Hematopoietic multipotent progenitor cell treated with erythropoietin and hydrocortisone succinate and interleukin-3 and kit ligand, for 8 days (in vitro differentiated cells): ENCODE data around the gene ACADM.
A peak's percentile ranks its signal among the peaks of the same experiment; 100 is the strongest.
"Not testable (repeated sequence)": the region's sequence is repeated elsewhere in the genome, so short reads cannot be mapped to it uniquely, and the experiment has no call there.

Experiments used
- DNase-seq: peaks from one replicate; pipeline ENCODE4 v3.0.0-alpha.2; 2015

ACADM gene

DNA sequence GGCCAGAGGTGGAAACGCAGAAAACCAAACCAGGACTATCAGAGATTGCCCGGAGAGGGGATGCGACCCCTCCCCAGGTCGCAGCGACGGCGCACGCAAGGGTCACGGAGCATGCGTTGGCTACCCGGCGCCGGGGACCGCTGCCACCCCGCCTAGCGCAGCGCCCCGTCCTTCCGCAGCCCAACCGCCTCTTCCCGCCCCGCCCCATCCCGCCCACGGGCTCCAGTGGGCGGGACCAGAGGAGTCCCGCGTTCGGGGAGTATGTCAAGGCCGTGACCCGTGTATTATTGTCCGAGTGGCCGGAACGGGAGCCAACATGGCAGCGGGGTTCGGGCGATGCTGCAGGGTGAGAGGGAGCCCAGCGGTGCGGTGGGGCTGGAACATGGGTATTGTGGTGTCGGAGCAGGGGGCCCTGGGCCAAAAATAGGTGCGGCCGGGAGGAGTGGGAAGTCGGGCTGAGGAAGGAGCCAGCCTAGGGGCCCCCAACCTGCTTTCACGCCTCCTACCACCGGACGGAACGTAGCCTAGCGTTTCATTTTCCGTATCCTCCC lies at the start of gene ACADM:
TSS of gene ACADM (plus strand) at position 238 of the 551 bp plus-strand sequence. CDS start at position 317, 79 bp downstream.
- DNase-seq, result peak; percentile 91

DNA sequence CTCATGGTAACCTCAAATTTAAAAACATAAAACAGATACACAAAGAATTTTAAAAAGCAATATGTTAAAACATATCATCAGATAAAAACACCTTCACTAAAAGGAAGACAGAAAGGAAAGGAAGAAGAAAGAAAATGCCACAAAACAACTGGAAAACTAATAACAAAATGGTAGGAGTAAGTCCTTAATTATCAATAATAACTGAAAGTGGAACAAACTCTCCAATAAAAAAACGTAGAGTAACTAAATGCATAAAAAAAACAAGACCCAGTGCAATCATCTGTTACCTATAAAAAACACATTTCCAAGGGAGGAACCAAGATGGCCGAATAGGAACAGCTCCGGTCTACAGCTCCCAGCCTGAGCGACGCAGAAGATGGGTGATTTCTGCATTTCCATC lies 47.1 kb upstream of the ACADM start:
- DNase-seq, result no peak

GRCh38 chr1:75677964-75678363 lies 46.5 kb upstream of the ACADM start:
- DNase-seq, result not testable (repeated sequence)

DNA sequence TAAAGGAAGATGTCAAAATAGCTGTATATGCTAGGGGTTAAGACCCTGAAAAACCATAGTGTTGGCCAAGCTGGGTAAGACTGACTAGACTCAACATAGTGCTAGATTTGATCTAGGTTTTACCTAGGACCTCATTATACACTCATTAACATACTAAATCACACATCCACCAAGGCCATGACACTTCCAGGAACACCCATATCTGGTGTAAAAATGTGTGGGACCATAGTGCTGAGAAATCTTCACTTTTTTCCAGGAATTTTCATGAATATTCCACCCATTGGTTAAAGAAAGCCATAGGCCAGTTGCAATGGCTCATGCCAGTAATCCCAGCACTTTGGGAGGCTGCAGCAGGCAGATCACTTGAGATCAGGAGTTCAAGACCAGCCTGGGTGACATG lies 34.0 kb upstream of the ACADM start:
- DNase-seq, result no peak

DNA sequence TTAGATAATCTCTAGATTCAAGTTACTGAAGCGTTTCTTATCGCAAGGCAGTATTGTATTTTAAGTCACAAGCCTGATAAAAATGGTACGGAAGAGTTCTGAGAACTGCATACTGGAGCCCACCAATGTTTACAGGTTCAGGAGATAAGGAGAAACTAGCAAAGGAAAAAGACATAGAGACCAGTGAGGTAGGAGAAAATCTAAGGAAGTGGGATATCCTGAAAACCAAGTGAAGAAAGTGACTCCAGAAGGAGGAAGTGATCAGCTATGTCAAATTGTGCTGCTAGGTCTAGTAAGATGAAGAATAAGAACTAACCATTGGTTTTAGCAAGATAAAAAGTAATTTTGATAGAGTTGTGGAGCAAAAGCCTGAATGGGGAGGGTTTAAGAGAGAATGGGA lies 31.0 kb upstream of the ACADM start:
- no peak for DNase-seq

- no peak for DNase-seq
Observed at GRCh38 chr1:75696000-75696399, 28.5 kb upstream of the ACADM start.

DNA sequence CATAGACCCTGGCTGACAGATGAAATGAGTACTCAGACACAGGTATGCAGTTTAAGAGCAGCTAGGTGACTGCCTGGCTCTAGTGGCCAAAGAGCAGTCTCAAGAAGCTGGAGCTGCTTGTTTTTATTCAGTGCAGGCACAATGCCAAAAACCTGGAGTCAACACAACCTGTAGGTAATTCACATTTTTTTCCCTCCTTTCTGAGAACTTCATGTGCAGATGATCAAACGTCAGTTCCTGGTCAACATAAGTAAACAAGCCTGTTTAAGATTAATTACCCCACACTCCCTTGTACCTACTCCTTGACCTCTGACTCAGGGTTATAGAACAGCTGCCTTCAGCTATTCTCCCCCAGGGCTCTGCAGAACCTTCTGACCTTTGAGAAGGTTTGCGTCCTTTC lies 17.3 kb upstream of the ACADM start:
- no peak for DNase-seq

- no peak for DNase-seq
Observed at GRCh38 chr1:75708910-75709309, 15.6 kb upstream of the ACADM start.

GRCh38 chr1:75710832-75711231 lies 13.7 kb upstream of the ACADM start:
- DNase-seq, result no peak

DNA sequence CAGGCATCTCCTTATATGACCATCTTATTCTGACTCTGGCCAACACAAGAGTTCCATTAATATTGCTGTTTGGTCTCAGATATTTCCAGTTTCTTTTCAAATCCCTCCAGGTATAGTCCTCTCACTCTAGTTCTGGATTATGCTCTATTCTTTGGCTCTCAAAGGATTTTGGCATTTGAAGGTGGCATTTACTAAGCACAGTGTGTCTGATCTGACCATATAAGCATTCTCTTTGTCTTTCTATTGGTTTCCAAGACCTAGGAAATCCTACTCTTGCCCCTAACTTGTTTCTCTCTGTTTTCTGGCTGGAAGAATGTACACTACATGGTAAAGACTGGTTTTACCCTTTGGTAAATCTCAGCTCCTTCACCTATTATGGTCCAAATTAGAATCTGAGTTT lies 12.7 kb upstream of the ACADM start:
- DNase-seq, result no peak

DNA sequence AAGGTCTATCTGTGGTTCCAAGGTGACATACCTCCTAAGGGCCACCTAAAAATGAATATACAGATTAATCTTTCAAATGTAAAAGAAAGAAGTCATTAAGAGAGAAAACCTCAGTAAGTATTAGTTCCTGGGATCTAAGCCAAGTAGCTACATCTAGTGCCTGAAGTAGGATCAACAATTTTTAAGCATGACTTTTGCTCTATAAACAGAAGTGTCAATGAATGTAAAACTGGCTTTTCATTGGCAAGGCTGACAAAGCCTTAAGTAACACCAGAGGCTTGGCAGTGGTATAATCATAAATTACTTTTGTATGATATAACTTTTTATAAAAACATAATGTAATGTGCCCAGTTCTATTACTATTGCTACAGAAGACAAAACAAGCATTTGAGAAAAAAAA lies 12.2 kb upstream of the ACADM start:
- no peak for DNase-seq

DNA sequence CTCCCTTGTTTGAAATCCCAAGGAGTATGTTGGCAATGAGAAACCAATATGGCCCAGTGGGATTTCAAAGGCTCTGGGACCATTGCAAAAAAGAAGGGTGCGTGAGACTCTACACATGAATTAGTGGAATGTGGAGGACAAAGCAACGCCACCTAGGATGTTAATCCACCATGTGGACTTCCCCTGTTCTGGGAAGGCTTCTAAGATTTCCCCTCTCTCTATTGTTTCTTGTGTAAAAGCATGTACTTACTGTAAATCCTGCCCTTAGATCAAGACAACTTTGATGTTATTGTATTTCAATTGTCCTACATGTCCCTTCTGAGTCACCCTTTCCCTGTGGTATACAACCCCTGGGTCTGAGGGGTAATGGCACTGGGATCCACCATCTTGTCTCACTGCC lies 4.7 kb upstream of the ACADM start:
- no peak for DNase-seq

DNA sequence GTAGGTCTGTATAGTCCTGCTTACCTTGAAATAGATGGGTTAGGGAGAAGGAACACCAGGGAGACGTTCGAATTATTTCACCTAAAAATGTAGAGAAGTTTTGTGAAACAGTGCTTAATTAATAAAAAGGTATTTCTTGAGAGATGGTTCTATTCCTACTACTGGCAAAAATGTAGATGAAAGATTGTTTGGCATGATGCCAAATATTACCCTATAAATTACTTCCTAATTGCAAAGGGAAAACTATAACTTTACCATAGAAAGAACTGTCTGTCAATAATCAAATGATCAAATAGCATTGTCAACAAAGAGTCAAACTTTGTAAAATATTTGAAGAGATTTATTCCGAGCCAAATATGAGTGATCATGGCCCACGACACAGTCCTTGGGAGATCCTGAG lies 4.2 kb upstream of the ACADM start:
- no peak for DNase-seq

GRCh38 chr1:75720820-75721219 lies 3.7 kb upstream of the ACADM start:
- no peak for DNase-seq

GRCh38 chr1:75722246-75722645 lies 2.3 kb upstream of the ACADM start:
- not testable (repeated sequence) for DNase-seq

DNA sequence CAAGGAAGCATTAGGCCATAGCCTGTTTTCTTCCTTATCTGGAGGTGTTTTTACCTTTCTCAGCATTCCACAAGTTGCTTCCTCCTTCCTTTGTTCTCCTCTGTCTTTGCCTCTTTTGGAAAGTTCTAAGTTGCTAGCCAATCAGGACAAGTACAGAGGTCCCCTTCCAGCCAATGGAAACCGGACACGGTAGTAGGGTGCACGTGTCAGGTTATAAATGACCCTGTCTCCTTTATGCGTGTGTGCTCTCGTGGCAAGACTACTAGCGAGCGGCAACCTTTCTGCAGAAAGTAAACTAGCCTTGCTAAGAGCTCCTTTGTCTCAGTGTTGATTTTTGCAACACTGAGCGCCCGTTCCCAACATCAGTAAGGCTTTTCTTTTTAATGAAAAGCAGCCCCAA lies 1.5 kb upstream of the ACADM start:
- no peak for DNase-seq

DNA sequence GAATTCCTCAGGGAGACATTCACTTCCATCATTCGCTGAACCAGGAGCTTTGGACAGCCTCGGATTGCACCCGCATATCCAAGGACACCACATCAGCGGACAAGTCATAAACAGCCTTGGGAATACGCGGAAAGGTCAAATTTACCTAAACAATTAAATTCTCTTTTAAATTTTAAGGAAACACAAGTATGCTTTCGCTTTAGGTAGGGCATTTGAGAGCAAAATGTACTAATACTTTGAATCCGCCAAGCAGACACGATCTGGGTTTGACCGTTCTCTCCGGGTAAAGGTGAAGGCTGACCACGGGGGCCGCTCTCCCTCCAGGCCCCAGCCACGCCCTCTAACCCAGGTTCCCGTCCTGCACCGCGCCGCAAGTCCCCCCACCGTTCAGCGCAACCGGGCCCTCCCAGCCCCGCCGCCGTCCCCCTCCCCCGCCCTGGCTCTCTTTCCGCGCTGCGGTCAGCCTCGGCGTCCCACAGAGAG lies 479 bp upstream of the ACADM start:
- DNase-seq, result peak; percentile 77

- DNase-seq, result no peak
Observed at GRCh38 chr1:75725266-75725665, 757 bp downstream of the ACADM start.

GRCh38 chr1:75725861-75726361 lies 1.4 kb downstream of the ACADM start:
- DNase-seq, result no peak

- no peak for DNase-seq
Observed at GRCh38 chr1:75727571-75727970, 3.1 kb downstream of the ACADM start.

GRCh38 chr1:75730432-75730831 lies 5.9 kb downstream of the ACADM start:
- no peak for DNase-seq

DNA sequence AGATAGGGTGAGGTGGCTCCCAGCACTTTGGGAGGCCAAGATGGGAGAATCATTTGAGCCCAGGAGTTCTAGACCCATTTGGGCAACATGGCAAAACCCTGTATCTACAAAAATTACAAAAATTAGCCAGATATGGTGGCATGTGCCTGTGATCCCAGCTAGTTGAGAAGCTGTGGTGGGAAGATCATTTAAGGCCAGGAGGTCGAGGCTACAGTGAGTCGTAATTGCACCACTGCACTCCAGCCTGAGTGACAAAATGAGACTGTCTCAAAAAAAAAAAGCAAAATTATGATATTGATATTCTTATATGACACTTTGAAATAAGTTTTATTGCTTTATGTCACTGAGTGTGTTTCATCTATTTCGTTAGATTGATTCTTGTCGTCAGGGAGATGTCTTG lies 7.4 kb downstream of the ACADM start:
- no peak for DNase-seq

GRCh38 chr1:75732703-75733102 lies 8.2 kb downstream of the ACADM start:
- DNase-seq, result no peak

DNA sequence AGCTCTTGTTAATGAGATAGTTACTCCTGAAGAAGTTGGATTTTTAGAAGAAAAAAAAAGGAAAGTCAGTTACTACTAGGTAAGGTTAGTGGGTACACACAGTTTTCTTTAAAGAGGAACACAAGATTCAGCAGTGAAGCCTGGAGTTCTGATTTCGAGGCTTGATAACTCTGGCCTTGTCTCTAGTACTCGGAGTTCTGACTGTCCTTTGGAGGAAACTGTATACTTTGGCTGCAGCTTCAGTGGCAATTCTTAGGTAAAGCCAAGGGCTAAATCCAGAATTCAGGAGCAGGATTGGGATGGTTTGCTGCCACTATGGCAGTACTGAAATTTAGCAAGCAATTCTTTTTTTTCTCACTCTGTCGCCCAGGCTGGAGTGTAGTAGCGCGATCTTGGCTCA lies 9.2 kb downstream of the ACADM start:
- no peak for DNase-seq

- no peak for DNase-seq
Observed at GRCh38 chr1:75736016-75736415, 11.5 kb downstream of the ACADM start.
